ENCODE measurements around the gene CSNK1A1L. TPM values are rescaled to one million over a fixed set of nuclear protein-coding genes. Genes with fewer than 3 reads are reported as not detected.

Gene CSNK1A1L
- total and polyA plus RNA-seq, 2 of the 8 experiments (the other 6 are each of a cell fraction or from before 2014, with no cell fraction given) = not detected

DNA sequence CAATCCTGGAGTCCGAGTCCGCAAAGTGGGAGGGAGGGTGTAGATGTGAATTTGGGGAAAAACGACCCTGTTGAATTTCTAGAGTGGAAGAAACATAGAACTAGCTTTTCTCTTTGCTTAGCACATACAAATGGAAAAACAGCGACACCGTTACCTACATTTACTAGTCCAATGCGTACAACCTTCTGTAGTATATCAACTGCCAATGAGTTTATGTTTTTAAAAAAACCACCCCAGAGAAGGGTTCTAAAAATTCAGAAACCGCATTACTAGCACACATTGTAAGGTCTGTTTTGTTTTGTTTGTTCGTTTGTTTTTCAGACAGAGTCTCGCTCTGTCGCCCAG lies 45.6 kb downstream of the CSNK1A1L start:
- H2BK15ac ChIP-seq (ENCODE audit: low read length) = no peak overlapping the region
- H2BK5ac ChIP-seq (ENCODE audit: low read depth, low read length) = no peak overlapping the region
- no peak overlapping the region; a peak in 1 of 7 replicates for H3K9ac ChIP-seq (replicated peaks in 1 of 4; ENCODE audit: extremely low read depth in 1 of 4, low read depth in 3 of 4, low read length in 3 of 4)
- H4K20me1 ChIP-seq (replicated peaks in 1 of 2; ENCODE audit: control insufficient read depth in 1 of 2, insufficient read depth in 2 of 2, low read length in 2 of 2) = no peaks in the 10 kb centered on the region
- no peak overlapping the region for H3K4ac ChIP-seq (replicated peaks; ENCODE audit: insufficient read length, low read depth, low read length)
- H2AFZ ChIP-seq (ENCODE audit: low read length) = peak overlapping the region; percentile 84; the same call in 1 of the 2 replicates
- no peak overlapping the region for H4K91ac ChIP-seq (replicated peaks; ENCODE audit: insufficient read length, low read length)
- no peak overlapping the region for H2AK5ac ChIP-seq (ENCODE audit: low read depth, low read length)
- H3K4me1 ChIP-seq (replicated peaks in 1 of 4; ENCODE audit: control insufficient read depth in 3 of 4, insufficient read depth in 4 of 4, low read length in 3 of 4) = no peaks in the 10 kb centered on the region
- no peaks in the 10 kb centered on the region for H3K27me3 ChIP-seq (replicated peaks in 1 of 4; ENCODE audit: control insufficient read depth in 3 of 4, extremely low read depth in 1 of 4, insufficient read depth in 3 of 4, low read length in 3 of 4)
- FAIRE-seq = no peak
- no peak overlapping the region for H3K56ac ChIP-seq (replicated peaks; ENCODE audit: insufficient read length, low read depth, low read length)
- H2BK12ac ChIP-seq (ENCODE audit: low read depth, low read length) = no peak overlapping the region
- peaks cover under 1% of the 10 kb centered on the region for H3K23me2 ChIP-seq (ENCODE audit: low read depth, low read length)
- TF ChIP-seq MAFK (IDR thresholded peaks at IDR 0.05; ENCODE audit: low read depth, low read length) (no peak), CBX8 (IDR thresholded peaks at IDR 0.05; ENCODE audit: borderline replicate concordance, low read depth, low read length) (no peak), RFX5 (IDR thresholded peaks at IDR 0.05; ENCODE audit: borderline replicate concordance, low read depth, low read length) (no peak), SIX5 (IDR thresholded peaks at IDR 0.05; ENCODE audit: low read depth, low read length) (no peak), SIN3A (conservative IDR thresholded peaks at IDR 0.05 in 1 of 2, IDR thresholded peaks at IDR 0.05 in 1 of 2; ENCODE audit: low read depth in 1 of 2, low read length in 2 of 2) (no peak)
- POLR2A ChIA-PET (ENCODE audit: partially characterized antibody) = interaction anchor here (1.3 kb wide), 1 partner anchor 9 kb away, joined by 4 read pairs; no protein-coding TSS in a partner anchor
- peak overlapping the region; percentile 40 to 85 (median 63); a peak in 7 of 8 replicates for H3K4me3 ChIP-seq (ENCODE audit: extremely low read depth in 1 of 4, insufficient read depth in 2 of 4, low read depth in 3 of 4, low read length in 4 of 4)
- WGBS, 2 experiments (ENCODE audit: extremely low coverage in 1 of 2, insufficient coverage in 1 of 2, insufficient read length in 1 of 2, insufficient replicate concordance in 2 of 2, low coverage in 1 of 2, low lambda C conversion rate in 2 of 2, missing lambda C conversion rate in 1 of 2) = 33% methylated on average over 9 of the region's 10 CpGs; no CpG with 5 or more reads in 1 of the 2 experiments
- H2BK120ac ChIP-seq (replicated peaks; ENCODE audit: low read depth, low read length) = no peak overlapping the region
- no peaks in the 10 kb centered on the region; the same call in 1 of the 2 replicates for H3K79me1 ChIP-seq (ENCODE audit: low read depth, low read length)
- peak overlapping the region; percentile 65 to 73 for H3K4me2 ChIP-seq (ENCODE audit: insufficient read depth in 1 of 2, low read depth in 2 of 2, low read length in 2 of 2)
- H4K5ac ChIP-seq (ENCODE audit: insufficient read length, low read depth, low read length) = no peak overlapping the region
- no peak overlapping the region for H2BK20ac ChIP-seq (ENCODE audit: low read length)
- no peak for DNase-seq (ENCODE audit: low read depth in 1 of 2, low spot score in 2 of 2)
- H3K23ac ChIP-seq (ENCODE audit: insufficient read length) = no peak overlapping the region
- peaks cover 6 to 39% of the 10 kb centered on the region in 2 experiments for H3K79me2 ChIP-seq (ENCODE audit: control insufficient read depth in 1 of 2, insufficient read depth in 2 of 2, low read length in 2 of 2)
- no peak overlapping the region for H3K14ac ChIP-seq (ENCODE audit: insufficient read length)
- H4K8ac ChIP-seq (ENCODE audit: extremely low read depth, insufficient read depth, low read length) = no peak overlapping the region
- H3K18ac ChIP-seq (ENCODE audit: extremely low read depth, low read length) = no peak overlapping the region
- no peaks in the 10 kb centered on the region for H3K9me3 ChIP-seq (ENCODE audit: insufficient read depth in 2 of 2, low read depth in 1 of 2, low read length in 1 of 2)
- H3K27ac ChIP-seq (ENCODE audit: low read depth, low read length) = no peak overlapping the region
- CTCF ChIA-PET (ENCODE audit: partially characterized antibody) = no interaction called here
- H3K36me3 ChIP-seq (ENCODE audit: control insufficient read depth in 2 of 4, insufficient read depth in 4 of 4, low read length in 3 of 4) = peaks cover 0 to 8% (median 3%) of the 10 kb centered on the region in 4 experiments; a peak in 4 of 8 replicates

All from H1 (cell line).